ENCODE results near the gene KNSTRN.

Gene KNSTRN

DNA sequence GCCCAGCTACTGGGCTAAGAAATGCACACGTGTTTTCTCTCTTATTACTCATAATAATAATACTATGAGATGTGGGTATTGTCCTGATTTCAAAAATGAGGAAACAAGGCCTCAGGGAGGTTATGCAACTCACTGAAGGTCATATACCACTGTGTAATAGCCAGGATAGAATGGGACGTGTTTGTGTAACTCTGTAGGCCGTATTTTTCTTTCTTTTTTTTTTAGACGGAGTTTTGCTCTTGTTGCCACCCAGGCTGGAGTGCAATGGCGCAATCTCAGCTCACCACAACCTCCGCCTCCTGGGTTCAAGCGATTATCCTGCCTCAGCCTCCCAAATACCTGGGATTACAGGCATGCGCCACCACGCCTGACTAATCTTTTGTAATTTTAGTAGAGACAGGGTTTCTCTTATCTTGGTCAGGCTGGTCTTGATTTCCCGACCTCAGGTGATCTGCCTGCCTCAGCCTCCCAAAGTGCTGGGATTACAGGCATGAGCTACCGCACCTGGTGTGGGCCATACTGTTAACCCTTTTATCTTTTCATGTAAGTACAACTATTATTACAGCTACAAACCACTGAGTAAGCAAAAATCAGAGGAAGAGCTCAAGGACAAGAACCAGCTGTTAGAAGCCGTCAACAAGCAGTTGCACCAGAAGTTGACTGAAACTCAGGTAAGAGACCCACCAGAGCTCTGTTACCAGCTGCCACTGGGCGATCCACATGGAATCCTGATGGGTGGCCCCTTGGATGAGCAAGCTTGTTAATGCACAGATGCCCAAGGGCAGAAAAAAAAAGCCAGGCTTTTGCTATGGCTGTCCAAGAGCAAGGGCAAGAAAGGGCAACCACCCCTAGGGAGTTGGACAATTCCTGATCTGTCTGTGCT lies 6.7 kb downstream of the KNSTRN start:
- H3K27ac ChIP-seq = peak overlapping the region; percentile 90
- peaks cover 34 to 42% of the 10 kb centered on the region in 2 experiments for H3K4me1 ChIP-seq (ENCODE audit: control insufficient read depth in 1 of 2, insufficient read depth in 1 of 2, low read depth in 1 of 2, low read length in 1 of 2)
- peaks cover 42% of the 10 kb centered on the region for H3K36me3 ChIP-seq
- TF ChIP-seq, protein P1, sequence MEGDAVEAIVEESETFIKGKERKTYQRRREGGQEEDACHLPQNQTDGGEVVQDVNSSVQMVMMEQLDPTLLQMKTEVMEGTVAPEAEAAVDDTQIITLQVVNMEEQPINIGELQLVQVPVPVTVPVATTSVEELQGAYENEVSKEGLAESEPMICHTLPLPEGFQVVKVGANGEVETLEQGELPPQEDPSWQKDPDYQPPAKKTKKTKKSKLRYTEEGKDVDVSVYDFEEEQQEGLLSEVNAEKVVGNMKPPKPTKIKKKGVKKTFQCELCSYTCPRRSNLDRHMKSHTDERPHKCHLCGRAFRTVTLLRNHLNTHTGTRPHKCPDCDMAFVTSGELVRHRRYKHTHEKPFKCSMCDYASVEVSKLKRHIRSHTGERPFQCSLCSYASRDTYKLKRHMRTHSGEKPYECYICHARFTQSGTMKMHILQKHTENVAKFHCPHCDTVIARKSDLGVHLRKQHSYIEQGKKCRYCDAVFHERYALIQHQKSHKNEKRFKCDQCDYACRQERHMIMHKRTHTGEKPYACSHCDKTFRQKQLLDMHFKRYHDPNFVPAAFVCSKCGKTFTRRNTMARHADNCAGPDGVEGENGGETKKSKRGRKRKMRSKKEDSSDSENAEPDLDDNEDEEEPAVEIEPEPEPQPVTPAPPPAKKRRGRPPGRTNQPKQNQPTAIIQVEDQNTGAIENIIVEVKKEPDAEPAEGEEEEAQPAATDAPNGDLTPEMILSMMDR (IDR thresholded peaks at IDR 0.05) = no peak
- no peaks in the 10 kb centered on the region for H3K27me3 ChIP-seq
- H3K9me3 ChIP-seq = no peaks in the 10 kb centered on the region
- peak overlapping the region; percentile 30 to 53 for H3K4me3 ChIP-seq (ENCODE audit: low read depth in 1 of 2, low read length in 1 of 2)

DNA sequence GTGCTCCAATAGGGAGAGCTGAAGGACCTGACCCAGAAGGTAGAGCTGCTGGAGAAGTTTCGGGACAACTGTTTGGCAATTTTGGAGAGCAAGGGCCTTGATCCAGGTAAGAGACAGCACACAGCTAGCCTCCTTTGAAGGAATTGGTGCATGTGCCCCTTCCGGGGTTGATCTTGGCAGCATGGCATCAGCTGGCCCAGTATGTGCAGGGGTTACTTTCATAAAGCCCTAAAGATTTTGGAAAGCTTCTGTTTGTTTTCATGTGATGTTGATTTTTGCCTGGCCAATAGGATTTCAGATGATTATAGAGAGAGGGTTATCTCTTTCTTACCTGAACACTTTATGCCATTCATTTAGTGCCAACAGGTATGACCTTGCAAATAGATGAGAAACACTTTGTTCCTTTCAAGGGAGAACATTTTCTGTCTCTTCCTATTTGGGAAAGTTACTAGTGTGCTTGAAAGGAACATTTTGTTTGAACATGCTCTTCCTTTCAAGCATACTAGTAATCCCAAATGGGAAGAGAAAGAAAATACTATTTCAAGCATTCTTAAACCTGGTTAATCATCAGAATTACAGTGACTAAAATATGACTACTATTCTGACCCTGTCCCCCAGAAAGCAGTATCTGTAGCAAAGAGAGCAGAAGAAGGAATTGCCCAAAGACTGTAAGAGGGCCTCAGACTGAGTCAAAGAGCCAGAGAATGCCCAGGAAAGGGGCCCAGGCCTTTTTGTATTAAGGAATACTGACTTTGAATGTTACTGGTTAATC lies 7.5 kb downstream of the KNSTRN start:
- peaks cover 42% of the 10 kb centered on the region for H3K36me3 ChIP-seq
- peak overlapping the region; percentile 90 for H3K27ac ChIP-seq
- H3K27me3 ChIP-seq = no peaks in the 10 kb centered on the region
- TF ChIP-seq, protein P1 (IDR thresholded peaks at IDR 0.05) = no peak
- peaks cover 31 to 39% of the 10 kb centered on the region in 2 experiments for H3K4me1 ChIP-seq (ENCODE audit: control insufficient read depth in 1 of 2, insufficient read depth in 1 of 2, low read depth in 1 of 2, low read length in 1 of 2)
- peak overlapping the region in 1 of 2 experiments; percentile 53 for H3K4me3 ChIP-seq (ENCODE audit: low read depth in 1 of 2, low read length in 1 of 2)
- no peaks in the 10 kb centered on the region for H3K9me3 ChIP-seq

DNA sequence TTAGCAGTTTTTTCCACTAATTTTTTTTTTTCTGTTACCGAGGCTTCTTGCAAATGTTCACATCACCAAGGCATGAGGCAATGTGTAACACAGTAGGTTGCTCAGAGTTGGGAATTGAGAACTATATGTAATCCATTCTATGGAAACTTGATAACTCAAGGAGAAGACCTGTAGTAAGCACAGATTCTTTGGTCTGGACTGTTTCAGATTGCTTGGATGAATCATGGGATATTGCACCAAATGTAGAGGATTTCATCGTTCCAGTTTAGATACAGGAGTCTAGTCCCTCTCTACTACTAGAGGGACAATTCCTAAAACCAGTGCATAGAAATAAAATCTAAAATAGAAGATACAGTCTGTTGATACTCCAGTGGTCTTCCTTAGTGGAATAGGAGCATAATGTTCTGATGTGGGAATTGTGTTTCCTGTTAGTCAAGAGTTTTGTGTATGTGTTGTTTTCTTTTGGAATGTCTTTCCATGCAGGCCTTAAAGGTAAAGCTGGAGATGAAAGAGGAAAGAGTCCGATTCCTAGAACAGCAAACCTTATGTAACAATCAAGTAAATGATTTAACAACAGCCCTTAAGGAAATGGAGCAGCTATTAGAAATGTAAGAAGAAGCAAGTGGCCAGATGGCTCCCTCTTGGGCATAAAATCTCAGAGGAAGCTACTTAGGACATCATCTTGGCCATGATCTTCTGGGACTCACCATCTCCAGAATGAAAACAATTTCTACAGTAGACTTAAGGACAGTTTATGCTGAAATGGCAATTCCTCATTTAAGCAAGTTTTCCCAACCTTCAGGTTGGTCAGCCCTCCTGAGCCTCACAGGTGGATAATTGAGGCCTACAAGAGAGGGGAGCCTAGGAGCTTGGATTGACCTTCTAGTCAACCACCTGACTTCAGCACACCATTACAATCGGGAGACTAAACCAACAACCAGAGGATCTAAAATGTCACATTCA lies 10.7 kb downstream of the KNSTRN start:
- H3K9me3 ChIP-seq = no peaks in the 10 kb centered on the region
- H3K27ac ChIP-seq = peak overlapping the region; percentile 42
- H3K4me3 ChIP-seq (ENCODE audit: low read depth in 1 of 2, low read length in 1 of 2) = no peak overlapping the region
- H3K36me3 ChIP-seq = peaks cover 28% of the 10 kb centered on the region
- TF ChIP-seq, protein P1 (IDR thresholded peaks at IDR 0.05) = no peak
- no peaks in the 10 kb centered on the region for H3K27me3 ChIP-seq
- peaks cover 57 to 67% of the 10 kb centered on the region in 2 experiments for H3K4me1 ChIP-seq (ENCODE audit: control insufficient read depth in 1 of 2, insufficient read depth in 1 of 2, low read depth in 1 of 2, low read length in 1 of 2)

DNA sequence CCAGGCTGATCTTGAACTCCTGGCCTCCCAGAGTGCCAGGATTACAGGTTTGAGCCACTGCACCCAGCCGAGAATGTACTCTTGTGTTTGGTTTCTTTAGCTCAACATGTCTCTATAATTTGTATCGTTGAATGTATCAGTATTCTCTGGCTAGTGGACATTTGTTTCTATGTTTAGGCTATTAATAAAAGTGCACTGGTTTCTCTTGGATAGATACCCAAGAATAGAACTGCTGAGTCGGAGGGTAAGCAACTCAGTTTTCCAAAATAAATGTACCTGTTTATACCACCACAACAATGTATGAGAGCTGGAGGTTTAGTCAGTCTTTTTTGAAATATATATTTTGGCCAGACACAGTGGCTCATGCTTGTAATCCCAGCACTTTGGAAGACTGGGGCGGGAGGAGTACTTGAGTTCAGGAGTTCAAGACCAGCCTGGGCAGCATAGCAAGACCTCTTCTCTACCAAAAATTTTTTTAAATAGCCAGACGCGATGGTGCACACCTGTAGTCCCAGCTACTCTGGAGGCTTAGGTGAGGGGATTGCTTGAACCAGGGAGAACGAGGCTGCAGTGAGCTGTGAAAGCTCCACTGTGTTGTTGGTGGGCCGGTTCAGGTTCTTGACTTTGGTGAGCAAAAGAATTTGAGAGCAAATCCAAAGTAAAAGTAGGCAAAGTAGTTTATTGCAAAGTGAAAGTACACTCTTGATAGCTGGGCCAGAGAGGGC lies 15.3 kb downstream of the KNSTRN start:
- TF ChIP-seq, protein P1 (IDR thresholded peaks at IDR 0.05) = no peak
- H3K9me3 ChIP-seq = no peaks in the 10 kb centered on the region
- H3K4me1 ChIP-seq (ENCODE audit: control insufficient read depth in 1 of 2, insufficient read depth in 1 of 2, low read depth in 1 of 2, low read length in 1 of 2) = peaks cover 52 to 57% of the 10 kb centered on the region in 2 experiments

More for the DNA sequence above, 15.3 kb downstream of the KNSTRN start:
- Histone ChIP-seq H3K27me3 (no peaks in the 10 kb centered on the region), H3K27ac (peak overlapping the region; percentile 80), H3K4me3 (ENCODE audit: low read depth in 1 of 2, low read length in 1 of 2) (peak overlapping the region; percentile 4 to 42), H3K36me3 (peaks cover 13% of the 10 kb centered on the region)

Data from neutrophil (primary cell).